Endothelial cell of umbilical vein (primary cell): ENCODE measurements around the gene SYNPO. TPM values are rescaled to one million over a fixed set of nuclear protein-coding genes. Genes with fewer than 3 reads are reported as not detected.

Experiments
- BruUV-seq: library from RNA; stranded (reverse); fragments of 400-500 nt; replicated peaks from 2 replicates; lab custom pipeline; 2021; lab: Mats Ljungman, UMichigan
- CTCF ChIA-PET: fragments of 300-600, 350-600 bp; sonication (Branson Sonifier 250); formaldehyde crosslinking; loops from one replicate; lab custom pipeline; 2021; ENCODE audit warnings: antibody characterized with exemption, inconsistent platforms; lab: Charles Lee
- POLR2A ChIA-PET: fragments of 300-600, 350-600 bp; sonication (Branson Sonifier 250); formaldehyde crosslinking; loops from one replicate; lab custom pipeline; 2021; ENCODE audit warnings: antibody characterized with exemption, inconsistent platforms; lab: Charles Lee
- DNase-seq: peaks from one replicate; pipeline ENCODE4 v3.0.0-alpha.2; 2011; ENCODE audit warnings: low read depth, low spot score
- FAIRE-seq: peaks from 2 replicates; lab custom pipeline; 2011; peaks lifted over from hg19 to GRCh38; lab: Jason Lieb, UNC
- H2AFZ ChIP-seq: 2 replicates; pipeline ENCODE4 v1.6.0; 2012; ENCODE audit warnings: low read depth, low read length, control low read depth, inconsistent platforms
- H3K27ac ChIP-seq: 2 replicates; pipeline ENCODE4 v1.5.1; 2011; ENCODE audit warnings: low read depth, mild to moderate bottlenecking, control low read depth, low read length, moderate library complexity; ENCODE audit not compliant: insufficient read depth
- H3K27me3 ChIP-seq, 2 experiments: 2 replicates each; pipeline versions ENCODE4 v1.6.0 to v1.6.1; 2011; ENCODE audit warnings: low read length in 2 of 2, mixed read lengths in 1 of 2; ENCODE audit not compliant: control insufficient read depth in 2 of 2, insufficient read depth in 2 of 2
- H3K36me3 ChIP-seq, 2 experiments: 2 replicates in 1 of 2; 3 replicates in 1 of 2; pipeline ENCODE4 v1.5.1; 2011; ENCODE audit warnings: low read length in 2 of 2, mild to moderate bottlenecking in 1 of 2, moderate library complexity in 1 of 2; ENCODE audit not compliant: control insufficient read depth in 2 of 2, insufficient read depth in 2 of 2; ENCODE audit errors: extremely low read depth in 1 of 2
- H3K4me1 ChIP-seq: 3 replicates; pipeline ENCODE4 v1.5.1; 2011; ENCODE audit warnings: mild to moderate bottlenecking, low read length; ENCODE audit not compliant: control insufficient read depth, insufficient read depth; ENCODE audit errors: extremely low read depth
- H3K4me2 ChIP-seq: 2 replicates; pipeline ENCODE4 v1.6.1; 2011; ENCODE audit warnings: low read length, control low read depth, mixed read lengths; ENCODE audit not compliant: insufficient read depth
- H3K4me3 ChIP-seq, 3 experiments: fragments of 200-600 bp in 1 of 3; sonication (generic), shearing (Covaris generic) in 1 of 3; replicated peaks in 1 of 3; 2 replicates each; pipeline ENCODE4 v1.5.1; 2011 to 2016; ENCODE audit warnings: control low read depth in 3 of 3, low read length in 3 of 3, mild to moderate bottlenecking in 2 of 3, inconsistent platforms in 1 of 3, low read depth in 1 of 3, moderate library complexity in 1 of 3; ENCODE audit not compliant: insufficient read depth in 1 of 3
- H3K79me2 ChIP-seq: 2 replicates; pipeline ENCODE4 v1.6.0; 2012; ENCODE audit warnings: low read length, inconsistent platforms; ENCODE audit not compliant: control insufficient read depth, insufficient read depth
- H3K9ac ChIP-seq: replicated peaks from 2 replicates; pipeline ENCODE3; 2011; ENCODE audit warnings: low read length, control low read depth; ENCODE audit not compliant: insufficient read depth; ENCODE audit errors: extremely low read depth
- H3K9me1 ChIP-seq: replicated peaks from 3 replicates; pipeline ENCODE4 v1.6.0; 2011; ENCODE audit warnings: mild to moderate bottlenecking, low read length; ENCODE audit not compliant: control insufficient read depth, insufficient read depth; ENCODE audit errors: extremely low read depth
- H3K9me3 ChIP-seq: replicated peaks from 2 replicates; pipeline ENCODE4 v1.5.1; 2012; ENCODE audit warnings: low read length, inconsistent platforms; ENCODE audit not compliant: control insufficient read depth, insufficient read depth
- H4K20me1 ChIP-seq: replicated peaks from 2 replicates; pipeline ENCODE3; 2011; ENCODE audit warnings: mild to moderate bottlenecking, low read length; ENCODE audit not compliant: control insufficient read depth, insufficient read depth; ENCODE audit errors: extremely low read depth
- EZH2 ChIP-seq: IDR thresholded peaks from 2 replicates; pipeline ENCODE4 v1.6.1; 2012; ENCODE audit warnings: borderline replicate concordance, low read depth, mild to moderate bottlenecking, moderate library complexity, low read length, inconsistent platforms; ENCODE audit not compliant: severe bottlenecking
- FOS ChIP-seq: IDR thresholded peaks from 2 replicates; pipeline ENCODE4 v1.6.1; 2011; ENCODE audit warnings: mild to moderate bottlenecking, low read length, moderate library complexity, borderline replicate concordance; ENCODE audit not compliant: insufficient read depth
- GATA2 ChIP-seq: IDR thresholded peaks from 2 replicates; pipeline ENCODE4 v1.7.0; 2011; ENCODE audit warnings: low read depth, mild to moderate bottlenecking, moderate library complexity, mixed read lengths, low read length; ENCODE audit not compliant: insufficient read length, insufficient read depth
- JUN ChIP-seq: IDR thresholded peaks from 2 replicates; pipeline ENCODE4 v1.6.1; 2011; ENCODE audit warnings: borderline replicate concordance, low read depth; ENCODE audit not compliant: insufficient read length, insufficient read depth
- MYC ChIP-seq: IDR thresholded peaks from one replicate; pipeline ENCODE4 v1.6.1; 2011; ENCODE audit warnings: mild to moderate bottlenecking, low read depth, low read length
- POLR2A ChIP-seq: IDR thresholded peaks from 2 replicates; pipeline ENCODE4 v1.6.1; 2012; ENCODE audit warnings: low read depth, mild to moderate bottlenecking, control low read depth, low read length
- POLR2AphosphoS5 ChIP-seq: IDR thresholded peaks from 2 replicates; pipeline ENCODE4 v1.6.1; 2012; ENCODE audit warnings: low read depth, mild to moderate bottlenecking, control low read depth, low read length, moderate library complexity; ENCODE audit not compliant: insufficient read depth
- dilution Hi-C: fragments of 300-500 bp; cut with MboI; formaldehyde crosslinking; loops from one replicate; pipeline ENCODE4 v1.15.0; 2019; ENCODE audit warnings: low sequenced_read_pairs; ENCODE audit not compliant: extremely low pct_ligation_motif_present
- intact Hi-C: fragments of 100-400 bp; cut with micrococcal nuclease; formaldehyde crosslinking; loops from one replicate; pipeline ENCODE4 v1.10.0; 2022
- polyA plus RNA-seq, 4 experiments: library from polyadenylated mRNA; depleted of rRNA in 3 of 4; stranded (reverse) in 3 of 4; unstranded in 1 of 4; fragments of >200 nt; gene quantifications; 2 replicates each; pipeline versions ENCODE4 v1.2.1 to v1.2.3, GENCODE V29; 2011 to 2012; ENCODE audit warnings: missing spikeins in 1 of 4
- total RNA-seq: library from RNA; stranded (reverse); gene quantifications from 2 replicates; pipeline ENCODE4 v1.2.3, GENCODE V29; 2021
- TF ChIP-seq, protein P1 (sequence below): IDR thresholded peaks from 2 replicates; pipeline ENCODE4 v1.6.1; 2011; ENCODE audit not compliant: insufficient read depth, insufficient read length
- TF ChIP-seq, protein P2 (sequence below), 2 donors: IDR thresholded peaks; 1 replicate in 1 of 2; 2 replicates in 1 of 2; pipeline ENCODE4 v1.5.1; 2011; ENCODE audit warnings: low read length in 2 of 2, mild to moderate bottlenecking in 2 of 2, moderate library complexity in 2 of 2, control low read depth in 1 of 2, inconsistent platforms in 1 of 2, low read depth in 1 of 2; ENCODE audit not compliant: insufficient read depth in 1 of 2; ENCODE audit errors: extremely low read depth in 1 of 2

SYNPO gene
- total and polyA plus RNA-seq, 2 donors (not counting 3 experiments of a cell fraction or from before 2014, with no cell fraction given) = 68.4 to 121 TPM

DNA sequence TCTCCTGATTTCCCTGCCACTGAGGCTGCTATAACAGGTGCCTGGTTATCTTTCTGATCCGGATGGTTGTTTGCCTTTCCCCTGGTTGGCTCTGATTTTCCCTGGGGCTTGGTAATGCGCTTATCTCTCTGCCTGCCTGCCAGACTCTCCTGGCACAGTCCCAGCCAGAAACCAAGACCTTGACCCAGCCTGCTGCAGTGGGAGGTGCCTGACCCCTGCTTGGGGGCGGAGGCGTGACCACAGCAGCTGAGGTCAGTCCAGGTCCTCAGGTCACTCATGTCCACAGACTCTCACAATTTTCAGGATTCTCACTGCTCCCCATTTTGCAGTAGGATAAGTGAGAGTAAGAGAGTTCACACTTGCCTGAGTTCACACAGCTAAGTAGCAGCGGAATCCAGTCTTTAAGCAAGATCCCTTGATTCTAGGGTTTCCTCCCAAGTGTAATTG is 24.4 kb upstream of the SYNPO start:
- H4K20me1 ChIP-seq = no peaks in the 10 kb centered on the region
- H3K27me3 ChIP-seq = no peaks in the 10 kb centered on the region
- no peak overlapping the region for H2AFZ ChIP-seq
- BruUV-seq = no TSS peak
- no peak overlapping the region for H3K4me3 ChIP-seq
- intact Hi-C loops (no loop called here), dilution Hi-C loops (no loop called here)
- no peak overlapping the region for H3K4me2 ChIP-seq
- ChIA-PET POLR2A (no interaction called here), CTCF (interaction anchor here (1.3 kb wide), 1 partner anchor 10 kb away, joined by 3 read pairs; no protein-coding TSS in a partner anchor)
- H3K9ac ChIP-seq = no peak overlapping the region
- TF ChIP-seq MYC (no peak), GATA2 (peak; percentile 69)
- no peaks in the 10 kb centered on the region for H3K36me3 ChIP-seq
- no peak overlapping the region for H3K27ac ChIP-seq
- no peaks in the 10 kb centered on the region for H3K9me3 ChIP-seq
- H3K4me1 ChIP-seq = peaks cover 45% of the 10 kb centered on the region
- peak; percentile 62 for FAIRE-seq
- no peaks in the 10 kb centered on the region for H3K9me1 ChIP-seq
- peak; percentile 86 for DNase-seq
- H3K79me2 ChIP-seq = no peaks in the 10 kb centered on the region

GRCh38 chr5:150616506-150616905 is 24.0 kb upstream of the SYNPO start:
- TF ChIP-seq JUN (no peak), GATA2 (no peak), MYC (no peak), POLR2AphosphoS5 (no peak), POLR2A (no peak), EZH2 (no peak), FOS (no peak)
- TF ChIP-seq, protein P1, sequence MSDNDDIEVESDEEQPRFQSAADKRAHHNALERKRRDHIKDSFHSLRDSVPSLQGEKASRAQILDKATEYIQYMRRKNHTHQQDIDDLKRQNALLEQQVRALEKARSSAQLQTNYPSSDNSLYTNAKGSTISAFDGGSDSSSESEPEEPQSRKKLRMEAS = no peak
- TF ChIP-seq, protein P2, sequence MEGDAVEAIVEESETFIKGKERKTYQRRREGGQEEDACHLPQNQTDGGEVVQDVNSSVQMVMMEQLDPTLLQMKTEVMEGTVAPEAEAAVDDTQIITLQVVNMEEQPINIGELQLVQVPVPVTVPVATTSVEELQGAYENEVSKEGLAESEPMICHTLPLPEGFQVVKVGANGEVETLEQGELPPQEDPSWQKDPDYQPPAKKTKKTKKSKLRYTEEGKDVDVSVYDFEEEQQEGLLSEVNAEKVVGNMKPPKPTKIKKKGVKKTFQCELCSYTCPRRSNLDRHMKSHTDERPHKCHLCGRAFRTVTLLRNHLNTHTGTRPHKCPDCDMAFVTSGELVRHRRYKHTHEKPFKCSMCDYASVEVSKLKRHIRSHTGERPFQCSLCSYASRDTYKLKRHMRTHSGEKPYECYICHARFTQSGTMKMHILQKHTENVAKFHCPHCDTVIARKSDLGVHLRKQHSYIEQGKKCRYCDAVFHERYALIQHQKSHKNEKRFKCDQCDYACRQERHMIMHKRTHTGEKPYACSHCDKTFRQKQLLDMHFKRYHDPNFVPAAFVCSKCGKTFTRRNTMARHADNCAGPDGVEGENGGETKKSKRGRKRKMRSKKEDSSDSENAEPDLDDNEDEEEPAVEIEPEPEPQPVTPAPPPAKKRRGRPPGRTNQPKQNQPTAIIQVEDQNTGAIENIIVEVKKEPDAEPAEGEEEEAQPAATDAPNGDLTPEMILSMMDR (IDR thresholded peaks at IDR 0.05; ENCODE audit: extremely low read depth in 1 of 2, insufficient read depth in 1 of 2, low read depth in 1 of 2, low read length in 2 of 2) = no peak
- Histone ChIP-seq H3K27ac (no peak overlapping the region), H3K4me3 (no peak overlapping the region), H3K9me3 (no peaks in the 10 kb centered on the region), H3K79me2 (no peaks in the 10 kb centered on the region), H3K9ac (no peak overlapping the region), H2AFZ (no peak overlapping the region), H3K36me3 (no peaks in the 10 kb centered on the region), H3K9me1 (no peaks in the 10 kb centered on the region), H3K27me3 (no peaks in the 10 kb centered on the region), H3K4me1 (peaks cover 43% of the 10 kb centered on the region), H3K4me2 (no peak overlapping the region), H4K20me1 (no peaks in the 10 kb centered on the region)
- intact Hi-C loops = no loop called here
- dilution Hi-C loops = no loop called here
- no peak for FAIRE-seq
- ChIA-PET POLR2A (no interaction called here), CTCF (interaction anchor here (1.3 kb wide), 1 partner anchor 10 kb away, joined by 3 read pairs; no protein-coding TSS in a partner anchor)
- no TSS peak for BruUV-seq
- DNase-seq = no peak
